ENCODE measurements around the gene PRKCH. TPM values are rescaled to one million over a fixed set of nuclear protein-coding genes. Genes with fewer than 3 reads are reported as not detected.
A peak's percentile ranks its signal among the peaks of the same experiment; 100 is the strongest.

PRKCH gene
- total RNA-seq, 4 donors from 2014 or later = 34.5 to 51.3 (median 45.0) TPM

GRCh38 chr14:61437381-61437780 is 116.0 kb downstream of the PRKCH start:
- H3K27ac ChIP-seq = peak overlapping the region in 2 of 4 donors; percentile 65 to 77
- H3K4me3 ChIP-seq = no peak overlapping the region
- no peak for DNase-seq
- no peaks in the 10 kb centered on the region for H3K27me3 ChIP-seq
- H3K9me3 ChIP-seq = no peaks in the 10 kb centered on the region
- no peaks in the 10 kb centered on the region for H3K36me3 ChIP-seq
- TF ChIP-seq POLR2A (IDR thresholded peaks at IDR 0.05) (no peak), CTCF (IDR thresholded peaks at IDR 0.05) (no peak)
- intact Hi-C loops (cut with DNase I) = no loop called here
- WGBS, 2 donors = 52 to 66% methylated on average over 3 of the region's 3 CpGs
- peaks cover 19 to 65% (median 26%) of the 10 kb centered on the region in 3 donors for H3K4me1 ChIP-seq

- Histone ChIP-seq H3K27me3 (no peaks in the 10 kb centered on the region), H3K36me3 (no peaks in the 10 kb centered on the region), H3K9me3 (no peaks in the 10 kb centered on the region), H3K4me1 (peaks cover 19 to 59% (median 26%) of the 10 kb centered on the region in 3 donors), H3K4me3 (no peak overlapping the region), H3K27ac (peak overlapping the region; percentile 35 to 77 (median 70))
- intact Hi-C loops (cut with DNase I) = no loop called here
- TF ChIP-seq CTCF (IDR thresholded peaks at IDR 0.05) = no peak
- TF ChIP-seq POLR2A (IDR thresholded peaks at IDR 0.05) = no peak
- WGBS, 2 donors = 81 to 84% methylated on average over 6 of the region's 6 CpGs
- no peak for DNase-seq
Observed at GRCh38 chr14:61438036-61438435, 116.7 kb downstream of the PRKCH start.

GRCh38 chr14:61438497-61438859 is 117.1 kb downstream of the PRKCH start:
- Histone ChIP-seq H3K4me1 (peaks cover 19 to 54% (median 26%) of the 10 kb centered on the region in 3 donors), H3K36me3 (no peaks in the 10 kb centered on the region), H3K27me3 (no peaks in the 10 kb centered on the region), H3K4me3 (peak overlapping the region in 2 of 4 donors; percentile 19 to 29), H3K27ac (peak overlapping the region; percentile 35 to 77 (median 70)), H3K9me3 (no peaks in the 10 kb centered on the region)
- TF ChIP-seq CTCF (IDR thresholded peaks at IDR 0.05) (no peak), POLR2A (IDR thresholded peaks at IDR 0.05) (no peak)
- DNase-seq = no peak
- 23 to 24% methylated on average over 2 of the region's 2 CpGs for WGBS, 2 donors
- intact Hi-C loops (cut with DNase I) = no loop called here

- no peak for DNase-seq
- peaks cover 19 to 58% (median 26%) of the 10 kb centered on the region in 3 donors for H3K4me1 ChIP-seq
- TF ChIP-seq POLR2A (IDR thresholded peaks at IDR 0.05) (no peak), CTCF (IDR thresholded peaks at IDR 0.05) (no peak)
- peak overlapping the region; percentile 0 to 29 (median 17) for H3K4me3 ChIP-seq
- H3K27ac ChIP-seq = peak overlapping the region; percentile 35 to 77 (median 70)
- intact Hi-C loops (cut with DNase I) = no loop called here
- no peaks in the 10 kb centered on the region for H3K36me3 ChIP-seq
- H3K27me3 ChIP-seq = no peaks in the 10 kb centered on the region
- WGBS, 2 donors = 9 to 11% methylated on average over 12 of the region's 12 CpGs
- no peaks in the 10 kb centered on the region for H3K9me3 ChIP-seq
Observed at GRCh38 chr14:61438860-61439765, 117.7 kb downstream of the PRKCH start.

- no peak for TF ChIP-seq POLR2A (IDR thresholded peaks at IDR 0.05)
- no peak for TF ChIP-seq CTCF (IDR thresholded peaks at IDR 0.05)
- WGBS, 2 donors = 55 to 67% methylated on average over 4 of the region's 4 CpGs
- Histone ChIP-seq H3K27ac (peak overlapping the region in 3 of 4 donors; percentile 65 to 77 (median 74)), H3K27me3 (no peaks in the 10 kb centered on the region), H3K4me3 (peak overlapping the region in 1 of 4 donors; percentile 29), H3K4me1 (peaks cover 19 to 66% (median 26%) of the 10 kb centered on the region in 3 donors), H3K36me3 (peaks cover 0 to 3% (median 0%) of the 10 kb centered on the region in 3 donors), H3K9me3 (no peaks in the 10 kb centered on the region)
- intact Hi-C loops (cut with DNase I) = no loop called here
- no peak for DNase-seq
Observed at GRCh38 chr14:61439779-61440418, 118.5 kb downstream of the PRKCH start.

Measured in esophagus squamous epithelium (tissue), 5 donors.